Ishikawa (cell line): Measurements from ENCODE around the gene MAST1.

Experiments used
- CEBPB ChIP-seq: IDR thresholded peaks from 2 replicates; pipeline ENCODE4 v1.6.1; 2012
- CREB1 ChIP-seq: IDR thresholded peaks from 2 replicates; pipeline ENCODE4 v1.6.1; 2012; ENCODE audit warnings: low read depth
- EP300 ChIP-seq: IDR thresholded peaks from 2 replicates; pipeline ENCODE4 v1.6.1; 2012; ENCODE audit warnings: borderline replicate concordance
- FOXM1 ChIP-seq: IDR thresholded peaks from 2 replicates; pipeline ENCODE4 v1.6.1; 2012; ENCODE audit warnings: low read depth, borderline replicate concordance
- NFIC ChIP-seq: IDR thresholded peaks from 2 replicates; pipeline ENCODE4 v1.6.1; 2012
- RAD21 ChIP-seq: IDR thresholded peaks from 2 replicates; pipeline ENCODE4 v1.6.1; 2012; ENCODE audit warnings: low read depth
- TCF12 ChIP-seq: IDR thresholded peaks from 2 replicates; pipeline ENCODE4 v1.6.1; 2012; ENCODE audit warnings: low read depth
- TEAD4 ChIP-seq: IDR thresholded peaks from 2 replicates; pipeline ENCODE4 v1.6.1; 2012
- YY1 ChIP-seq: IDR thresholded peaks from 2 replicates; pipeline ENCODE4 v1.6.1; 2012; ENCODE audit warnings: low read depth
- TF ChIP-seq, protein P1 (sequence below): IDR thresholded peaks from 2 replicates; pipeline ENCODE4 v1.6.1; 2012; ENCODE audit warnings: low read depth, mild to moderate bottlenecking

DNA sequence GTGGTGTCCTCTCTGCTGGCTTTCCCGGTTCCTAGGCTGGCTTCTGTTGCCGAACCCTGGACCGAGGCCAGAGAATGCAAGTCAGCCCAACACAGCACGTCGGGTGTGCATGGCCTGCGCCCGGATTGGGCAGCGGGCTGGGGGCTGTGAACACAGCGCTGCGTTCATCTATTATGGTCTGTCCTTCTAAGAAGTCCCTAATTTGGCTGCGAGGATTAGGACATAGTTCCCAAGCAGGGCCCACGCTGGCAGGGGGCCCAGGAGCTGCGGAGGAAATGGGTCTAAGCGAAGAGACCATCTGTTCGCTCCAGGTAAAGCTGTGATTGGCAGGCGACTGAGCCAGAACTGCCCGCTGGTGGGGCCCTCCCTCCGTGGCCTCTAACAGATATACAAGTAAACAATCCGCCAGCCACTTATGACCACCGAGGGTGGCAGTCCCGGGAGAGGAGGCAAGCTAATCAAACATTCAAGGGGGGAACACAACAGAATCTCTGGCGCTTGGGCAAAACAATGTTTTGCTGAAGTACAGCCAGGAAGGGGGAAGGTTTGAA is 74.8 kb downstream of the MAST1 start:
- TF ChIP-seq EP300 (no peak), CEBPB (no peak), TEAD4 (peak; percentile 35), CREB1 (no peak), FOXM1 (no peak), YY1 (no peak), TCF12 (0 out of 2 replicates have a peak, but pooled peaks have one; percentile 37), NFIC (peak; percentile 77), RAD21 (no peak)
- TF ChIP-seq, protein P1, sequence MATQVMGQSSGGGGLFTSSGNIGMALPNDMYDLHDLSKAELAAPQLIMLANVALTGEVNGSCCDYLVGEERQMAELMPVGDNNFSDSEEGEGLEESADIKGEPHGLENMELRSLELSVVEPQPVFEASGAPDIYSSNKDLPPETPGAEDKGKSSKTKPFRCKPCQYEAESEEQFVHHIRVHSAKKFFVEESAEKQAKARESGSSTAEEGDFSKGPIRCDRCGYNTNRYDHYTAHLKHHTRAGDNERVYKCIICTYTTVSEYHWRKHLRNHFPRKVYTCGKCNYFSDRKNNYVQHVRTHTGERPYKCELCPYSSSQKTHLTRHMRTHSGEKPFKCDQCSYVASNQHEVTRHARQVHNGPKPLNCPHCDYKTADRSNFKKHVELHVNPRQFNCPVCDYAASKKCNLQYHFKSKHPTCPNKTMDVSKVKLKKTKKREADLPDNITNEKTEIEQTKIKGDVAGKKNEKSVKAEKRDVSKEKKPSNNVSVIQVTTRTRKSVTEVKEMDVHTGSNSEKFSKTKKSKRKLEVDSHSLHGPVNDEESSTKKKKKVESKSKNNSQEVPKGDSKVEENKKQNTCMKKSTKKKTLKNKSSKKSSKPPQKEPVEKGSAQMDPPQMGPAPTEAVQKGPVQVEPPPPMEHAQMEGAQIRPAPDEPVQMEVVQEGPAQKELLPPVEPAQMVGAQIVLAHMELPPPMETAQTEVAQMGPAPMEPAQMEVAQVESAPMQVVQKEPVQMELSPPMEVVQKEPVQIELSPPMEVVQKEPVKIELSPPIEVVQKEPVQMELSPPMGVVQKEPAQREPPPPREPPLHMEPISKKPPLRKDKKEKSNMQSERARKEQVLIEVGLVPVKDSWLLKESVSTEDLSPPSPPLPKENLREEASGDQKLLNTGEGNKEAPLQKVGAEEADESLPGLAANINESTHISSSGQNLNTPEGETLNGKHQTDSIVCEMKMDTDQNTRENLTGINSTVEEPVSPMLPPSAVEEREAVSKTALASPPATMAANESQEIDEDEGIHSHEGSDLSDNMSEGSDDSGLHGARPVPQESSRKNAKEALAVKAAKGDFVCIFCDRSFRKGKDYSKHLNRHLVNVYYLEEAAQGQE: no peak
